Measurements from ENCODE around the gene ACOXL. TPM values are rescaled to one million over a fixed set of nuclear protein-coding genes. Genes with fewer than 3 reads are reported as not detected.

ACOXL gene
- total and polyA plus RNA-seq, 2 donors (not counting 3 experiments of a cell fraction or from before 2014, with no cell fraction given): not detected

DNA sequence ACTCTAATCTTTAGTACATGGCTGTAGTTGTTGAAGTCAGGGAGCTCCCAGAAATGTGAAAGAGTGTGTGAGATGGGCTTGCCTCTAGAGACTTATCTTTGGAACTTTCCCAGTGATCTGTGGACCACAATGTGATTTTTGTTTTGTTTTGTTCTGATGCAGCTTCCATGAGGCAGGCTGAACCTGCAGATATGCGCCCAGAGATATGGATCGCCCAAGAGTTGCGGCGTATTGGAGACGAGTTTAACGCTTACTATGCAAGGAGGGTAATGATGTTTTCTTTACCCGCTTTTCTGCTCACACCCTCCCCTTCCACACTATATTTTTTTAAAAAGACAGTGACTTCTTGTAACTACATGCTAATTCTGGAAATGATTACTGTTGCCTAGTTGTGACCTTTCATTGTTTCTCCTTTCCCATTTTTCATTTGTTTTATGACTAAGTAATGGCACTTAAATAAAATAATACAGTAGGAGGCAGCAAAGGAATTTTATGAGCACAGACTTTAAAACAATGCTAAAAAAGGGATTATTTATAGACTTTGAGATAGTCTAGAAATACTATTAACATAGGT lies 417.6 kb downstream of the ACOXL start:
- peak; percentile 88 for DNase-seq (ENCODE audit: low read depth, low spot score)
- CTCF ChIA-PET: interaction anchor here (1.0 to 3.7 kb wide), 8 partner anchors 9 to 549 kb away, joined by 3 to 30 read pairs (median 5); partner anchors contain the start of gene BCL2L11
- BruUV-seq (replicated peaks): TSS peak; percentile 38

More for the DNA sequence above, 417.6 kb downstream of the ACOXL start:
- H3K36me3 ChIP-seq (ENCODE audit: control insufficient read depth in 2 of 2, extremely low read depth in 1 of 2, insufficient read depth in 2 of 2, low read length in 2 of 2): peaks cover 0 to 13% of the 10 kb centered on the region in 2 experiments
- H3K79me2 ChIP-seq (ENCODE audit: control insufficient read depth, insufficient read depth, low read length): no peaks in the 10 kb centered on the region
- H2AFZ ChIP-seq (ENCODE audit: low read depth, low read length): peak overlapping the region; percentile 36
- POLR2A ChIA-PET: interaction anchor here (1.1 to 1.2 kb wide), 2 partner anchors 29 kb away, joined by 3 to 4 read pairs; partner anchors contain the start of gene BCL2L11
- peaks cover 2% of the 10 kb centered on the region in 2 experiments for H3K27me3 ChIP-seq (ENCODE audit: control insufficient read depth in 2 of 2, insufficient read depth in 2 of 2, low read length in 2 of 2)
- H3K9me3 ChIP-seq (replicated peaks; ENCODE audit: control insufficient read depth, insufficient read depth, low read length): no peaks in the 10 kb centered on the region
- H3K9me1 ChIP-seq (replicated peaks; ENCODE audit: control insufficient read depth, extremely low read depth, insufficient read depth, low read length): no peaks in the 10 kb centered on the region
- H3K9ac ChIP-seq (replicated peaks; ENCODE audit: extremely low read depth, insufficient read depth, low read length): peak overlapping the region; percentile 41
- peak overlapping the region in 1 of 3 experiments; percentile 59 for H3K4me3 ChIP-seq (replicated peaks in 1 of 3; ENCODE audit: insufficient read depth in 1 of 3, low read depth in 1 of 3, low read length in 3 of 3)
- peak; percentile 66 for TF ChIP-seq GATA2 (IDR thresholded peaks at IDR 0.05; ENCODE audit: insufficient read depth, insufficient read length, low read depth, low read length)
- no peak for TF ChIP-seq POLR2A (IDR thresholded peaks at IDR 0.05; ENCODE audit: low read depth, low read length)
- TF ChIP-seq POLR2AphosphoS5 (IDR thresholded peaks at IDR 0.05; ENCODE audit: insufficient read depth, low read depth, low read length): no peak
- peak; percentile 13 for TF ChIP-seq FOS (IDR thresholded peaks at IDR 0.05; ENCODE audit: borderline replicate concordance, insufficient read depth, low read length)
- TF ChIP-seq, protein P1, sequence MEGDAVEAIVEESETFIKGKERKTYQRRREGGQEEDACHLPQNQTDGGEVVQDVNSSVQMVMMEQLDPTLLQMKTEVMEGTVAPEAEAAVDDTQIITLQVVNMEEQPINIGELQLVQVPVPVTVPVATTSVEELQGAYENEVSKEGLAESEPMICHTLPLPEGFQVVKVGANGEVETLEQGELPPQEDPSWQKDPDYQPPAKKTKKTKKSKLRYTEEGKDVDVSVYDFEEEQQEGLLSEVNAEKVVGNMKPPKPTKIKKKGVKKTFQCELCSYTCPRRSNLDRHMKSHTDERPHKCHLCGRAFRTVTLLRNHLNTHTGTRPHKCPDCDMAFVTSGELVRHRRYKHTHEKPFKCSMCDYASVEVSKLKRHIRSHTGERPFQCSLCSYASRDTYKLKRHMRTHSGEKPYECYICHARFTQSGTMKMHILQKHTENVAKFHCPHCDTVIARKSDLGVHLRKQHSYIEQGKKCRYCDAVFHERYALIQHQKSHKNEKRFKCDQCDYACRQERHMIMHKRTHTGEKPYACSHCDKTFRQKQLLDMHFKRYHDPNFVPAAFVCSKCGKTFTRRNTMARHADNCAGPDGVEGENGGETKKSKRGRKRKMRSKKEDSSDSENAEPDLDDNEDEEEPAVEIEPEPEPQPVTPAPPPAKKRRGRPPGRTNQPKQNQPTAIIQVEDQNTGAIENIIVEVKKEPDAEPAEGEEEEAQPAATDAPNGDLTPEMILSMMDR (IDR thresholded peaks at IDR 0.05; ENCODE audit: extremely low read depth in 1 of 2, insufficient read depth in 1 of 2, low read depth in 1 of 2, low read length in 2 of 2): peak in 1 of 2 donors; percentile 5
- peak; percentile 23 for TF ChIP-seq JUN (IDR thresholded peaks at IDR 0.05; ENCODE audit: borderline replicate concordance, insufficient read depth, insufficient read length, low read depth)
- FAIRE-seq: peak; percentile 21
- dilution Hi-C loops (cut with MboI; ENCODE audit: extremely low pct_ligation_motif_present, low sequenced_read_pairs): no loop called here
- H3K27ac ChIP-seq (ENCODE audit: insufficient read depth, low read depth, low read length): peak overlapping the region; percentile 32
- H3K4me1 ChIP-seq (ENCODE audit: control insufficient read depth, extremely low read depth, insufficient read depth, low read length): peaks cover 28% of the 10 kb centered on the region
- peak overlapping the region; percentile 84 for H3K4me2 ChIP-seq (ENCODE audit: insufficient read depth, low read length)
- H4K20me1 ChIP-seq (replicated peaks; ENCODE audit: control insufficient read depth, extremely low read depth, insufficient read depth, low read length): peaks cover 3% of the 10 kb centered on the region
- intact Hi-C loops (cut with micrococcal nuclease): loop anchor here (2.0 kb wide), 1 partner anchor 29 kb away; the partner anchor contains the start of gene BCL2L11
